C4-2B (cell line): Measurements from ENCODE around the gene SEZ6L.

Experiments used
- H3K27ac ChIP-seq: fragments of 450-650 bp; 2 replicates; pipeline ENCODE4 v1.5.1; 2017
- ZFX ChIP-seq: fragments of 450-650 bp; IDR thresholded peaks from 2 replicates; pipeline ENCODE4 v1.6.1; 2017
- TF ChIP-seq, protein P1 (sequence below): fragments of 450-650 bp; conservative IDR thresholded peaks from 2 replicates; pipeline ENCODE4 v1.5.1; 2017; ENCODE audit warnings: mild to moderate bottlenecking

SEZ6L gene

DNA sequence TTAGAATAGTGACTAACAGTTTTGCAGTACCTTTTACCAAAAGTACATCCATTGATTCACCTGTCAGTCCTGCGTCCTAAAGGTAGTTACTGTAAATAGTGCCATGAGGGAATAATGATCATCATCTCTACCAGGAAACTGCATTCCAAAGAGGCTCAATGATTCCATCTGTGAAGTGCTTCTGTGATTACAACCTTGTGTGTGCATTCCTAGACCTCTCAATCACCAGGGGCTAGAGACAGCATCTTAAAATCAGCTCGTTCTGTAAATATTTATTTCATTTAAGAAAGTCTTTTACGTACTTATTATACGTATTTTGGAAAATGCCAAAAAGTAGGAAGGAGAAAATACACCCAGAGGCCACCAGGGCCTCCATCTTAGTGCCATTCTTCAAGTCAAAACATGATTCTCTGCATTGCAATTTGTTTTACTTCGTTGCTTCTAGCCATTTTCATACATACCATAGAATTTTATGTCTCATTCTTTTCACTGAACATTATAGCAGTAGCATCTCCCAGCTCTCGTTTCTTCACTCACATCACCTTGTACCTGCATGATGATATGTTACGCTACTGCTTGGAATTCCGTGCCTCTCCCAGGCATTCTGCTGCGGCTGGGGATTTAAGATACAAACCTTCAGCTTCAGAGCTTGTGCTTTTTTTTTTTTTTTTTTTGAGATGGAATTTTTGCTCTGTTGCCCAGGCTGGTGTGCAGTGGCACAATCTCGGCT, 117.0 kb downstream of the SEZ6L start:
- TF ChIP-seq, protein P1, sequence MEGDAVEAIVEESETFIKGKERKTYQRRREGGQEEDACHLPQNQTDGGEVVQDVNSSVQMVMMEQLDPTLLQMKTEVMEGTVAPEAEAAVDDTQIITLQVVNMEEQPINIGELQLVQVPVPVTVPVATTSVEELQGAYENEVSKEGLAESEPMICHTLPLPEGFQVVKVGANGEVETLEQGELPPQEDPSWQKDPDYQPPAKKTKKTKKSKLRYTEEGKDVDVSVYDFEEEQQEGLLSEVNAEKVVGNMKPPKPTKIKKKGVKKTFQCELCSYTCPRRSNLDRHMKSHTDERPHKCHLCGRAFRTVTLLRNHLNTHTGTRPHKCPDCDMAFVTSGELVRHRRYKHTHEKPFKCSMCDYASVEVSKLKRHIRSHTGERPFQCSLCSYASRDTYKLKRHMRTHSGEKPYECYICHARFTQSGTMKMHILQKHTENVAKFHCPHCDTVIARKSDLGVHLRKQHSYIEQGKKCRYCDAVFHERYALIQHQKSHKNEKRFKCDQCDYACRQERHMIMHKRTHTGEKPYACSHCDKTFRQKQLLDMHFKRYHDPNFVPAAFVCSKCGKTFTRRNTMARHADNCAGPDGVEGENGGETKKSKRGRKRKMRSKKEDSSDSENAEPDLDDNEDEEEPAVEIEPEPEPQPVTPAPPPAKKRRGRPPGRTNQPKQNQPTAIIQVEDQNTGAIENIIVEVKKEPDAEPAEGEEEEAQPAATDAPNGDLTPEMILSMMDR, result no peak
- no peak for TF ChIP-seq ZFX
- H3K27ac ChIP-seq, result no peak overlapping the region

DNA sequence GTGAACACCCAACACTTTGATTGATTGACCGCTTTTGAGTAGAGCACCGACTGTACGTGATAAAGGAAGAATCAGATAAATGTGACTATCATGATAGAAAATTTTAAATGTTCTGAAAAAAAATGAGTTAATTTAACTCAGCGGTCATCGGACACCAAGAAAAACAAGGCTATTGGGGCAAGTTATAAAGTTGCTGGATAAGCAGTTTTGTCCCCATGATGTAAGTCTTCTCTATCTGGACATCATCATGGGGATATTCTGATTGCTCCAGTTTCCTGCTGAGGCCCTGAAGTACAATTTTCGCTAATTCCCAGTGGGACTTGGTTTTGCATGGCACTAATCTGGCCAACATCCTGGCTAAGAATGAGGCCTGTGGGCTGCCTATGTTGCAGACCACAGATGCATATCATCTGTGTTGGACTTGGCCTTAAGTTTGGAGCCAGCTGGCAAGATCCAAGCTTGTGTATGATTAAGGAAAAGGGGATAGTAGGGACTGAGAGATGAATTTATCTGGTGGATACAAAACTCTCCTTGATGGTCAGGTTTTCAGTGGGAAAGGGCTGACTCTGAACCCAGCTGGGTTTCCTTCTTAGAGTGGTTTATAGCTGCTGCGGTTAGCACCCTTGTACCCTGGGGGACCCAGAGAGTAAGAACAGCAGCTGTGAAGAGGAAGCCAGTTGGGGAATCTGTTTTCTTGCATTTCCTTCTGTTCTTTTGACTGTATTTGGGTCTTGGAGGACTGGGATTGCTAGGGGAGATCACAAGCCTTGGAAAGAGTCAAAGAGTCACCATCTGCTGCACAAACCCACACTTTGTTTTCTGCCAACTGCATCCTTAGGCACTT, 118.3 kb downstream of the SEZ6L start:
- no peak overlapping the region for H3K27ac ChIP-seq
- no peak for TF ChIP-seq ZFX
- TF ChIP-seq, protein P1, result no peak

DNA sequence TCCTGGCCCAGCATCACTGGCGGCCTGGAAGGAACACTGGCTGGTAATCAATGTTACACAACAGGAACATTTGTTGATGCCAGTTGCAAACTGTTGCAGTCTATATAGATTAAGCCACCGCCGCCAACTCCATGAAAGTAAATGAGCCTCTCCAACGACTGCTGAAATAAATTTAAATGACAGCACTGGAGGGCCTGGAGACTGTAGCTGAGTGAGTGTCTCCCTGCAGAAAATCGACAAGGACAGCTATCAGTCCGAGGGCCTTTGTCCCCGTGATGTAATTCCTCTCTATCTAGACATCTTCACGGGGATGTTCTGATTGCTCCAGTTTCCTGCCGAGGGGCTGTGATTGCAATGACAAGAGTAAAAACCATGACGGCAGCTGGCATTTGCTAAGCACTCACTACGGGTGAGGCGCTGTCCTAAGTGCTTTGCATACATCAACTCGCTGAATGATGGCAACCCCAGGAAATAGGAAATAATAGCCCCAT, 120.4 kb downstream of the SEZ6L start:
- H3K27ac ChIP-seq, result no peak overlapping the region
- TF ChIP-seq, protein P1, result no peak
- no peak for TF ChIP-seq ZFX

DNA sequence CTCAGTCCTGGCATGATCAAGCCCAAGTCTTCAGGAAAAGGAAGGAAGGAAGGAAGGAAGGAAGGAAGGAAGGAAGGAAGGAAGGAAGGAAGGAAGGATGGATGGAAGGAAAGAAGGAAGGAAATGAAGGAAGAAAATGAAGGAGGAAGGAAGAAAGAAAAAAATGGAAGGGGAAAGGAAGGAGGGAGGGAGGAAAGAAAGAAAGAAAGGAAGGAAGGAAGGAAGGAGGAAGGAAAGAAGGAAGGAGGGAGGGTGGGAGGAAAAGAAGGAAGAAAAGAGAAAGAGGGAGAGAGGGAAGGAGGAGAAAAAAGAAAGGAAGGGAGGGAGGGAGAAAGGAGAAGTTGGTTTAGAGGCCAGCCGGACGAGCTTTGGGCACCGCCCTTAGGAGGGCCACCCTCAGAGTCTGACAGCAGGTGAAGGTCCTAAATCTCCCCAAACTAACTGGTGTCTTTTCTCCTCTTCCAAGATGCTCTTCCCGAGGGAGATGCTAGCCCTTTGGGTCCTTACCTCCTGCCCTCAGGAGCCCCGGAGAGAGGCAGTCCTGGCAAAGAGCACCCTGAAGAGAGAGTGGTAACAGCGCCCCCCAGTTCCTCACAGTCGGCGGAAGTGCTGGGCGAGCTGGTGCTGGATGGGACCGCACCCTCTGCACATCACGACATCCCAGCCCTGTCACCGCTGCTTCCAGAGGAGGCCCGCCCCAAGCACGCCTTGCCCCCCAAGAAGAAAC, 122.8 kb downstream of the SEZ6L start:
- TF ChIP-seq, protein P1, result no peak
- no peak for TF ChIP-seq ZFX
- no peak overlapping the region for H3K27ac ChIP-seq

DNA sequence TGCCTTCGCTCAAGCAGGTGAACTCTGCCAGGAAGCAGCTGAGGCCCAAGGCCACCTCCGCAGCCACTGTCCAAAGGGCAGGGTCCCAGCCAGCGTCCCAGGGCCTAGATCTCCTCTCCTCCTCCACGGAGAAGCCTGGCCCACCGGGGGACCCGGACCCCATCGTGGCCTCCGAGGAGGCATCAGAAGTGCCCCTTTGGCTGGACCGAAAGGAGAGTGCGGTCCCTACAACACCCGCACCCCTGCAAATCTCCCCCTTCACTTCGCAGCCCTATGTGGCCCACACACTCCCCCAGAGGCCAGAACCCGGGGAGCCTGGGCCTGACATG, 123.4 kb downstream of the SEZ6L start:
- TF ChIP-seq ZFX, result no peak
- TF ChIP-seq, protein P1, result no peak
- no peak overlapping the region for H3K27ac ChIP-seq

DNA sequence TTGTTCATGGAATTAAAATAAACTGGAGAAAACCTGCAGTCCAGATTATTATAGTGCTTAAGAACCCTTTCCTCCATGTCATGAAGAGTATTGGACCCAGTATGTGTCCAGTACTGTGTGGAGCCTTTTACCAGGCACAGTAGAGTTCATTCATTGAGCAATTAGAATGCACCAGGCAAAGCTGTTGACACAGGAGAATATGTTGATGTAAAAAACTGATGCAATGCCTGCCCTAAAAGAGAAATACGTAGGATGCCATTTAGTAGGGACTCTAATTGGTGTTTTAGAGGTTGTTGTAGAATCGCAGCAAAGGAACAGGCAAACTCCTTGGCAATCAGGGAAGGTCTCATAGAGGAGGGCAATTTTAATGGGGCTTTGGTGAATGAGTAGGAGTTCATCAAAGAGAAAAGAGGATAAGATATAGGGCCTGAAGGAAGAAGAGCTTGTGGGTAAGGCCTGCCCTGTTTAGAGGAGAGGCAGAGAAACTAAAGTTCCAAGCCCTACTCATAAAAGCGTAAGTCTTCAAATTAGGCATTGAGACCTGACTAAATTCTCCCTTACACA, 126.4 kb downstream of the SEZ6L start:
- TF ChIP-seq, protein P1, result no peak
- TF ChIP-seq ZFX, result no peak
- no peak overlapping the region for H3K27ac ChIP-seq
